ENCODE data around the gene F13A1.
A peak's percentile ranks its signal among the peaks of the same experiment; 100 is the strongest.

F13A1 gene

GRCh38 chr6:6251555-6252280 lies 68.7 kb downstream of the F13A1 start:
- Histone ChIP-seq H3K4me3 (no peak overlapping the region), H3K27ac (peak overlapping the region in 2 of 21 experiments; percentile 3 to 8)

DNA sequence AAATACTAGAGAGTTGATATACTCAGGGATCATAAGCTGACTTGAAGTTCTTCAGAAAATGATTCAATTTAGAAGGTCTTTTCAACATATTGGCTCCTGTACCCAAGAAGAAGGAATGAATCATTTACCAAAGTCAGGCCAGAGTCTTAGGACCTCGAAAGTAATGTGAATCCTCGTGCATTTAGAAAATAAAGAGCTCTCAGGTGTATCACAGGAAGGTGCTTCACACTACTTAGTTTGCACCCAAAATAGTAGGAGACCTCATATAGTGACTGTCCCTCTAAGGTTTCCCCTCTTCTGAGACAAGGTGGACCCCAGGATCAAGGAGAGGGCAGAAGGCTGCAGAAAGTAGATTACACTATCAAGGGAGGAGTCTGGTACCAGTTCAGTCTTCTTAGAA lies 71.8 kb downstream of the F13A1 start:
- Histone ChIP-seq H3K4me3 (no peak overlapping the region), H3K27ac (no peak overlapping the region)

- no peak overlapping the region for H3K27ac ChIP-seq
- no peak overlapping the region for H3K4me3 ChIP-seq
Observed at GRCh38 chr6:6246544-6246943, 73.9 kb downstream of the F13A1 start.

GRCh38 chr6:6244624-6245023 lies 75.8 kb downstream of the F13A1 start:
- H3K27ac ChIP-seq: no peak overlapping the region
- no peak overlapping the region for H3K4me3 ChIP-seq

- Histone ChIP-seq H3K4me3 (no peak overlapping the region), H3K27ac (no peak overlapping the region)
Observed at GRCh38 chr6:6243846-6244245, 76.6 kb downstream of the F13A1 start.

DNA sequence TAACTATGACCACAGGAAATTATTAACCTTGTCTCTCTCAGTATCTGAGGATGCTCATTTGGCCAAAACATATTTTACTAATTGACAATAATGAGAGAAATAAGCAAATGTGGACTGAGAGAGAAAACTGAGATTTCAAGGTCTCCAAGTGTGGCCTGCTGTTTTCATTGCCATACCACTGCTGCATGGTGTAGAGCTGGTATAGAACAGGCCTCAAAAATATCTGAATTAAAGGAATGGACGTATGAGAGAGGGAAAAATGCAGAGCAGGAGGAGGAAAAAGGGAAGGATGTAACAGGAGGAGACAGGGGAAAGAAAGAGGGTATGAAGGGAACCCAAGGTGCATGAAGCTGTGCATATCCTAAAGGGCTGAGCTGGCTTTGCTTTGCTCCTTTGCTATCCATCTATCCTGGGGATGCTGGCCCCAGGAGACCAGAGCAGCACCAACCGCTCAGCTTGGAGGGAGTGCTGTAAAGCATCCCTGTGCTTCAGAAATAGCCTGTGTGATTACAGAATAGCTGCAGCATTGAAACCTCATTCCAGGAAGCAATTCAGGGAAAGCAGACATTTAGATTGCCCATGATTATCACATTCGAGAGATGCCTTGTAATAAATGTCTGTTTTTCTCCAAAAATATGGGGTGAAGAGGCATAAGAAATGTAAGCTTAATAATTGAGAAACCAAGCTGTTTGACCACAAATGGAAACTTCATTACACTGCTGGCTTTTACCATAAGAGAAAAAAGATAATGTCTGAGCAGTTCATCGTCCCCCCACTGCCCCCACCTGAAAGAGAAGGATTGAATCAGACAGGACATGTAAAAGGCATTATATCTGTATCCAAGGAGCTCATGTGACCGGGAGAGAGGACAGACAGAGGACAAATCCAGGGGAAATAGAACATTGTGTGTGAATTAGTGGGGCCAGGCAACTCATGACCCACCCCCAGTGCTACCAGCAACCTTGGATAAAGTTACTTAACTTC lies 80.6 kb downstream of the F13A1 start:
- Histone ChIP-seq H3K27ac (no peak overlapping the region), H3K4me3 (no peak overlapping the region)

- H3K4me3 ChIP-seq: no peak overlapping the region
- no peak overlapping the region for H3K27ac ChIP-seq
Observed at GRCh38 chr6:6236730-6237469, 83.6 kb downstream of the F13A1 start.

GRCh38 chr6:6235786-6236185 lies 84.7 kb downstream of the F13A1 start:
- Histone ChIP-seq H3K4me3 (no peak overlapping the region), H3K27ac (no peak overlapping the region)

DNA sequence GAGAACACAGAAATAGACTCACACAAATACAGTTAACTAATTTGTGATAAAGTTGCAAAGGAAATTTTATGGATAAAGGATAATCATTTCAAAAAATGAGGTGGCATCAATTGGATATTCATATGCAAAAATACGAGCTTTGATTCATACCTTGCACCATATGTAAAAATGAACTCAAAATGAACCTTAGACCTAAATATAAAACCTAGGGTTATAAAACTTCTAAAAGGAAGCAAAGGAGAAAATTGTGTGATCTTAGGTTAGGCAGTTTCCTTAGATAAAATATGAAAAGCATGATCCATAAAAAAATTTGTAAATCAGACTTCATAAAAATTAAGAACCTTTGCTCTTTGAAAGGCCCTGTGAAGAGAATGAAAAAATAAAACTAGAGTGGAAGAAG lies 85.5 kb downstream of the F13A1 start:
- Histone ChIP-seq H3K27ac (no peak overlapping the region), H3K4me3 (no peak overlapping the region)

DNA sequence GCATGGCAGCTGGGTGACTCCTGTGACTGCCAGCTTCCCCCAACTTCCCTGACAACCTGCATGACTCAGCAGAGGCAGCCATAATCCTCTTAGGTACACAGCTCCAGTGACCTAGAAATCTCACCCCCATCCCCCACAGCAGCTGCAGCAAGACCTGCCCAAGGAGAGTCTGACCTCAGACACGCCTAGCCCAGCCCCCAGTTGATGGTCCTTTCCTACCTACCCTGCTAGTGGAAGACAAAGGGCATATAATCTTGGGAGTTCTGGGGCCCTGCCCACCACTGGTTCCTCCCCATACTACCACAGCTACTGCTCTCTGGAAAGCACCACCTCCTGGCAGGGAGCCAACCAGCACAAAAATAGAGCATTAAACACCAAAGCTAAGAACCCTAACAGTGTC lies 90.2 kb downstream of the F13A1 start:
- no peak overlapping the region for H3K4me3 ChIP-seq
- no peak overlapping the region for H3K27ac ChIP-seq

- H3K4me3 ChIP-seq: no peak overlapping the region
Observed at GRCh38 chr6:6227896-6228295, 92.6 kb downstream of the F13A1 start.

DNA sequence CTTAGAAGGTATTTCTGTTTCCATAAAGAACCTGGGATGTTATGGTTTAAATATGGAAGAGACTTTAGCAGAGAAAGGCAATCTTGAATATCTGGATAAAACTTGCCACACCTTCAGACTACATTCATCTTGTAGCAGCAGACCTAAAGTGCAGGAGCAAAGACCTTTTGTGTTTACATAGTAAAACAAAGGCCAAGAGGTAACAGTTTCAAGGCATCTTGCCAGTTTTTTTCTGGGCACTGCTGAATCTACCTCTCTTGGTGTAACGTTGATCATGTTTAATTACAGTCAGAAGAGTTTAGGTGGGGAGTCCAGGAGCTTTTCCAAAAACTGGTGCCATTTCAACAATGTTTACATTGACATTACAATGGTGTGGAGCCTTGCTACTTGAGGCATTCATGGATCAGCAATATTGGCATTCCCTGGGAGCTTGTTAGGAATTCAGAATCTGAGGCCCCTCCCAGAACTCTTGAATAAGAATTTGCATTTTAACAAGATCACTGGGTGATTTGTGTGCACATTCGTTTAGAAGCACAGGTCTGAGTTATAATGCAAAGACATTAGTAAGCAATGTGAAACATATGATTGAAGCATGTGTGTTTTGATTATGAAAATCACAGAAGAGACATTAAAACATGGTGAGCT lies 94.5 kb downstream of the F13A1 start:
- Histone ChIP-seq H3K4me3 (no peak overlapping the region), H3K27ac (no peak overlapping the region)

More at GRCh38 chr6:6227896-6228295, 92.6 kb downstream of the F13A1 start:
- no peak overlapping the region for H3K27ac ChIP-seq

DNA sequence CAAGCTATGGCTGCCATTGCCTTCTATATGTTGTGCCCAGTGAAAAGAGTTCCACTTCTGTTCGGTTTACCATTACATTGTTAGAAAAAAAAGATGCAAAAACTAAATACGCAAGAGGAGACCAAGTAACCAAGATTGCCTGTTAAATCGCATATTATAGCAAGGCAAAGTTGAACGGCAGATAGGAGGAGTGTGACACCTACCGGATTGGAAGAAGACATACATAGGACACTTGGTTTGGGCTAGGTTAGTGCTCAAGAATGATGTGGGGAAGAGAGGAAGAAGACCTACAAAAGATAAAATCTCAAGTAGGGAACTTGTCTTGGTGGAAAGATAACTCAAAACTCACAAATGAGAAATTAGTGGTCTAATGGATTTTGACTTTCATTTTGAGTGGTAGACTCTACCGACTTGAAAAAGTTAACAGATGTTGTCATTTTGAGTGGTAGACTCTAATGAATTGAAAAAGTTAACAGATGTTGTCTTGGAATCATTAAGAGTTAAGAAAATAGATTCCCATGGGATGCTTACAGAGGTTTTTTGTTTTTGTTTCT lies 95.5 kb downstream of the F13A1 start:
- Histone ChIP-seq H3K4me3 (no peak overlapping the region), H3K27ac (no peak overlapping the region)

DNA sequence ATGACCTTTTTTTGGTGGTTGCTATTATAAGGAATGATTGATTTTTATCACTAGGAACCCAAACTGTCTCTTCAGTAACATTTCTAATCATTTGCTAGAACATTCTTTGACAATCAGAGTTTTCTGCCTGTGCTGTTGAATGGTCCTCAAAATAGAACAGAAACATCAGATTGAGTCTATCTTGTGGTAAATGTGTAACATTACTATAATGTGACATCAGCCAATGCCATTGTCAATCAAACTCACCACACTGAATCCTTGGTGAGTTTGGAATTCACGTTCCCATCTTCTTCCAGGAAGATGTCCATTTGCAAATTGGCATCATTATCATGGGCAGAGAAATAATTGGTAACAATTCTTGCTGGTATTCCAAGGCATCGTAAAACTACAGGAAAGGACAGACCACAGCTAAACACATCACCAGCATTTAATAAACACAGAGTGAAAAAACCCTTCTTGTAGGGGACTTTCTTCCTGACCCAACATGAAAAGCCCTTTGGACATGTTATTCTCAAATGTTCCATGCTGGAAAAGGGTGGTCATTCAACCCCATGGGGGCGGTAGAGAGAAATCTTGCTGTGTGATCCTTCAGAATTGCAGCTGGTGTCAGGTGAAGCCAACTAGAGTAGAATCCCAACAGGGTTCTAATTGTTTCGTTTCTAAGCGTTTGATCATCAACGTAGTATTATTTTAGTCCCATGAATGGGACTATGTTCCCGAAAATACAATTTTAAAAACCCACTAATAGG lies 98.5 kb downstream of the F13A1 start:
- H3K4me3 ChIP-seq: no peak overlapping the region
- H3K27ac ChIP-seq: no peak overlapping the region

GRCh38 chr6:6220718-6221117 lies 99.7 kb downstream of the F13A1 start:
- Histone ChIP-seq H3K4me3 (no peak overlapping the region), H3K27ac (no peak overlapping the region)

GRCh38 chr6:6219716-6220115 lies 100.7 kb downstream of the F13A1 start:
- Histone ChIP-seq H3K4me3 (no peak overlapping the region), H3K27ac (no peak overlapping the region)

DNA sequence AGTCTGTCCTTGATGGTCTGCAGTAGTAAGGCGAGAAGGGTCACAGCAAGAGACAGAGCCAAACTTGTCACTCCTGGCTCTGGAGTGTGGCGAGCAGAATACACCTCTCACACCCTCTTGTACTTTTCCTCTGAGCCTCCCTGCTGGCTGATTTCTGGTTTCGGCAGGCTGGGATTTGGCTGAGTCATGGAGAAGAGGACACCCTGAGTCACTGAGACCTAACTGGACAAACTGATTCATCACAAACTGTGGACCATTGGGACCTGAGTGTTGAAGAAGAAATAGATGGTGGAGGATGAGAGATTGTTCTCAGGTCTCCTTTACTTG lies 101.7 kb downstream of the F13A1 start:
- Histone ChIP-seq H3K27ac (peak overlapping the region in 5 of 21 experiments; percentile 10 to 51 (median 39)), H3K4me3 (no peak overlapping the region)

DNA sequence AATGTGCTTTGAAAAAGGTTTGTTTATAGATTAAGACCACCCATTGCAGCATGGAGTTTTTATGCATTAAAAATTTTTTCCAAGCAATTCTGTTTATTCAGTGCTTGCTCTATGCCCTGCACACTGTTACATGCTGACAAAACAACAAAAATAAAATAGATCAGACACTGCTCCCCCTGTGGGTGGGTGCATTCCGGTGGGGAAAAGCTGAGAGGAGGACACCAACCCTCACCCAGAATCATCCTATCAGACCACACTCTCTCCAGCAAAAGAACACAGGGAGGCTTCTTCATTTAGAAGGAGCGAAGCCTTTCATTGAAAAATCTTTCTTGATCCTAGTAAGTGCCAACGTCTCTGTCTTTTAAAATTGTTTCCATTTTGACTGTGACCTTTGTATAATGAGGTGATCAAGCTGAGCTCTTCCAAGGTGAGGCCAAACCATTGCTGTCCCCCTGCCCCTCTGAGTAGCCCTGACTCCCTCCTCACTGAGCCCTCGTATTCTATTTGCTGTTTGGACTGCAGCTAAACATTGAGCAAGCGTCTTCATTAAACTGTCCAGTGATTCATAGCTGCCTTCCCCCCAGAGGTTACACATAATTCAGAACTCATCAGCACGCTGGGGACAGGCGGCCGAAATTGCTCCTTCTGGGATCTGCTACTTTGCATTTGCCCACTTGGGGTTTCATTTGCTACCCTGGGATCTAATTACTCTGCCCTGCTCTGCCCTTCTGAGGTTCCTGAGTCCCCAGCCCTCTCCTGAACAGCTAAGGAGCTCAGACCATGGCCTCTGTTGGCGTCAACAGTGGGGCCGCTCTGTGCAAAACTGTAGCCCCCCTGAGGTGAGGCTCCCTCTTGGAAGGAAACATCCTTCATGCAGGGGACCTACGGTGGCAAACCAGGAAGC lies 102.4 kb downstream of the F13A1 start:
- H3K4me3 ChIP-seq: no peak overlapping the region
- peak overlapping the region in 5 of 21 experiments; percentile 10 to 51 (median 39) for H3K27ac ChIP-seq
